ENCODE data around the gene OPCML.

- no peak for TF ChIP-seq CTCF (conservative IDR thresholded peaks at IDR 0.05; ENCODE audit: low read depth, low read length)
- no peak for TF ChIP-seq EZH2 (IDR thresholded peaks at IDR 0.05; ENCODE audit: borderline replicate concordance, low read depth, low read length, poor library complexity, severe bottlenecking)
Measured at GRCh38 chr11:133234883-133235282, 297.4 kb downstream of the OPCML start.

All from A673 (cell line).